Measurements from ENCODE around the gene ATP4A. TPM values are rescaled to one million over a fixed set of nuclear protein-coding genes. Genes with fewer than 3 reads are reported as not detected.

Gene ATP4A
- total and polyA plus RNA-seq, 9 of the 15 experiments (the other 6 are each of a cell fraction or from before 2014, with no cell fraction given), result 0.15 TPM; not detected in 8

GRCh38 chr19:35539314-35539713 is 24.1 kb downstream of the ATP4A start:
- Histone ChIP-seq H3K9me1 (ENCODE audit: control insufficient read depth, insufficient read depth, low read length) (peaks cover 7% of the 10 kb centered on the region), H3K79me2 (ENCODE audit: control insufficient read depth, insufficient read depth, low read length) (peaks cover 10% of the 10 kb centered on the region), H3K4me1 (replicated peaks in 1 of 2; ENCODE audit: control insufficient read depth in 2 of 2, insufficient read depth in 2 of 2, low read length in 2 of 2) (peaks cover 3 to 9% of the 10 kb centered on the region in 2 experiments; a peak in 3 of 5 replicates), H3K27me3 (ENCODE audit: control insufficient read depth in 2 of 2, insufficient read depth in 2 of 2, low read length in 2 of 2) (peaks cover 2 to 15% of the 10 kb centered on the region in 2 experiments; a peak in 2 of 5 replicates), H4K20me1 (replicated peaks; ENCODE audit: control insufficient read depth, insufficient read depth, low read length) (no peaks in the 10 kb centered on the region), H3K36me3 (ENCODE audit: control insufficient read depth, insufficient read depth, low read length) (peaks cover 27% of the 10 kb centered on the region; the same call in 2 of the 3 replicates), H3K27ac (ENCODE audit: extremely low read depth, low read depth, low read length) (no peak overlapping the region), H3K9me3 (replicated peaks; ENCODE audit: control insufficient read depth, insufficient read depth, low read depth, low read length) (no peaks in the 10 kb centered on the region), H3K9ac (ENCODE audit: insufficient read depth in 1 of 2, low read depth in 2 of 2, low read length in 2 of 2) (no peak overlapping the region), H3K4me3 (no peak overlapping the region), H3K4me2 (ENCODE audit: insufficient read depth, low read length) (no peak overlapping the region), H2AFZ (ENCODE audit: low read depth, low read length) (no peak overlapping the region)
- FAIRE-seq, result no peak
- no peak for ATAC-seq
- ChIA-PET POLR2A (no interaction called here), CTCF (ENCODE audit: low intra/inter-chr PET ratio) (no interaction called here)
- intact Hi-C loops (cut with micrococcal nuclease) (no loop called here), in situ Hi-C loops (cut with MboI) (no loop called here)
- no TSS peak for BruUV-seq (replicated peaks)
- TF ChIP-seq SPI1 (IDR thresholded peaks at IDR 0.05; ENCODE audit: borderline replicate concordance, low read depth, low read length), result no peak
- TF ChIP-seq RBM14 (IDR thresholded peaks at IDR 0.05; ENCODE audit: borderline replicate concordance, insufficient read depth, low read depth, low read length), result no peak
- DNase-seq (ENCODE audit: extremely low read depth in 1 of 4, low spot score in 3 of 4), result no peak
- WGBS (ENCODE audit: insufficient coverage, low coverage, missing lambda C conversion rate), result 61% methylated on average over 6 of the region's 6 CpGs

GRCh38 chr19:35534803-35535480 is 28.5 kb downstream of the ATP4A start:
- Histone ChIP-seq H3K4me2 (ENCODE audit: insufficient read depth, low read length) (no peak overlapping the region), H3K9me1 (ENCODE audit: control insufficient read depth, insufficient read depth, low read length) (no peaks in the 10 kb centered on the region), H3K4me1 (replicated peaks in 1 of 2; ENCODE audit: control insufficient read depth in 2 of 2, insufficient read depth in 2 of 2, low read length in 2 of 2) (peaks cover 3 to 16% of the 10 kb centered on the region in 2 experiments; a peak in 3 of 5 replicates), H4K20me1 (replicated peaks; ENCODE audit: control insufficient read depth, insufficient read depth, low read length) (no peaks in the 10 kb centered on the region; the same call in none of the 2 replicates), H3K27me3 (ENCODE audit: control insufficient read depth in 2 of 2, insufficient read depth in 2 of 2, low read length in 2 of 2) (peaks cover 24 to 56% of the 10 kb centered on the region in 2 experiments; a peak in 4 of 5 replicates), H3K27ac (ENCODE audit: extremely low read depth, low read depth, low read length) (no peak overlapping the region), H3K9me3 (replicated peaks; ENCODE audit: control insufficient read depth, insufficient read depth, low read depth, low read length) (no peaks in the 10 kb centered on the region), H3K36me3 (ENCODE audit: control insufficient read depth, insufficient read depth, low read length) (no peaks in the 10 kb centered on the region), H3K9ac (ENCODE audit: insufficient read depth in 1 of 2, low read depth in 2 of 2, low read length in 2 of 2) (no peak overlapping the region), H3K4me3 (no peak overlapping the region), H3K79me2 (ENCODE audit: control insufficient read depth, insufficient read depth, low read length) (no peaks in the 10 kb centered on the region), H2AFZ (ENCODE audit: low read depth, low read length) (no peak overlapping the region)
- ChIA-PET POLR2A (interaction anchor here (0.7 kb wide), 1 partner anchor 264 kb away, joined by 3 read pairs; no protein-coding TSS in a partner anchor), CTCF (ENCODE audit: low intra/inter-chr PET ratio) (no interaction called here)
- intact Hi-C loops (cut with micrococcal nuclease) (no loop called here), in situ Hi-C loops (cut with MboI) (no loop called here)
- ATAC-seq (no peak), FAIRE-seq (no peak), DNase-seq (ENCODE audit: extremely low read depth in 1 of 4, low spot score in 3 of 4) (no peak)
- no TSS peak for BruUV-seq (replicated peaks)
- WGBS (ENCODE audit: insufficient coverage, low coverage, missing lambda C conversion rate), result 23% methylated on average over 10 of the region's 10 CpGs
- TF ChIP-seq E4F1 (CRISPR knock-in tag; IDR thresholded peaks at IDR 0.05; ENCODE audit: borderline replicate concordance), result no peak

All from K562 (cell line).